Activated CD8-positive, alpha-beta memory T cell treated with anti-CD3 and anti-CD28 coated beads for 4 hours (primary cell): ENCODE data around the gene PDLIM3.
"Not testable (repeated sequence)": the region's sequence is repeated elsewhere in the genome, so short reads cannot be mapped to it uniquely, and the experiment has no call there.

Experiments used
- DNase-seq, 2 donors: peaks; one replicate each; pipeline ENCODE4 v3.0.0-alpha.2; 2020; ENCODE audit warnings: low read depth in 2 of 2

PDLIM3 gene

GRCh38 chr4:185554365-185555126 lies 19.2 kb upstream of the PDLIM3 start:
- DNase-seq: no peak

DNA sequence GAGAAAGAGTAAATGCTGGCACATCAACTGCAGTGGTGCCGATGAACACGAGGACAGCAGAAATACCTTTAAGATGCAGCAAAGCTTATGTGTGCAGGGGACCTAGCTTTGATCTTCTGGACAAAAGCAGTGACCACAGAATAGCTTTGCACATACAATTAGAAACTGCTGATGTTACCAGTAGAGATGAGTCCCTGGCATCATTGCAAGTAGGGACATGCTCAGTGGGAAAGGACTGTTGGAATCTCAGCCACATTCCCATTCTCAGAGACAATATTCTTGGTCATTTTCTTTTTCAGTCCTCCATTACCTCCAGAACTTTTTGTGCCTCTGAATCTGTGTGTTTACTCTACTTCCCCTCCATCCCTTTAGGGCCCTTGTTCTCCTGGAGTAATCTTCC lies 16.9 kb upstream of the PDLIM3 start:
- no peak for DNase-seq

GRCh38 chr4:185550933-185551332 lies 15.6 kb upstream of the PDLIM3 start:
- DNase-seq: no peak

GRCh38 chr4:185549095-185549639 lies 13.9 kb upstream of the PDLIM3 start:
- DNase-seq: no peak

- DNase-seq: no peak
Observed at GRCh38 chr4:185548587-185548986, 13.3 kb upstream of the PDLIM3 start.

GRCh38 chr4:185546335-185546734 lies 11.0 kb upstream of the PDLIM3 start:
- no peak for DNase-seq

DNA sequence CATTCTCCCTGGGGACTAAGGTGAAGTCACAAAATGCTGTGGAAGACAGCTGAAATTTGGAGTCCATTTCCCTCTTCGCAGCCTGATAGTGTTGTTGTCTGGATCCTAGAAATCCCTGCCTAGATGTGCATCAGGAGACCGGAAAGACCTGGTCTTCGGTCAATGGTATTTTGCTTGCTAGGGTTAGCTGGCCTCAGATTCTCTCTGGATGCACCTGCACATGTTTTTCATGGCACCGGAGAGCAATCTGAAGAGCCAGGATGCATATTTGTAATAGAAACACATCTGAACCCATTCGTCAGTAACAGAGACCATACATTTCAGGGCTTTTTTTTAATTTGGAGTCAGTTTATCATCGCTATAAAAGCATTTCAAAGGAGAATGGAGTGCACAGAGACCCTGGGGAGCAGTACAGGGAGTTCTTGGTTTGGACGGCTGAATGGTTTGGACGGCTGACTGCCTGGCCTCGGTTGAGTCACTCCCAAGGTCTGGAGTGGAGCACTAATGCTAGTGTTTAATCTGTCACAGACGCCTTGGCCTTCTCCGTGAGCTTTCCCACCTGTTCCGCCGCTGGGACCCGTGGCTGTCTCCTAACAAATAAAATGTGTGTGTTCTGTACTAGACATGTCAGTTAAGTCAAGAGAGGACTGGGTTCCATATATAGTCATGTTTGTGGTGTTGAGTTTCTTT lies 7.5 kb upstream of the PDLIM3 start:
- no peak for DNase-seq

DNA sequence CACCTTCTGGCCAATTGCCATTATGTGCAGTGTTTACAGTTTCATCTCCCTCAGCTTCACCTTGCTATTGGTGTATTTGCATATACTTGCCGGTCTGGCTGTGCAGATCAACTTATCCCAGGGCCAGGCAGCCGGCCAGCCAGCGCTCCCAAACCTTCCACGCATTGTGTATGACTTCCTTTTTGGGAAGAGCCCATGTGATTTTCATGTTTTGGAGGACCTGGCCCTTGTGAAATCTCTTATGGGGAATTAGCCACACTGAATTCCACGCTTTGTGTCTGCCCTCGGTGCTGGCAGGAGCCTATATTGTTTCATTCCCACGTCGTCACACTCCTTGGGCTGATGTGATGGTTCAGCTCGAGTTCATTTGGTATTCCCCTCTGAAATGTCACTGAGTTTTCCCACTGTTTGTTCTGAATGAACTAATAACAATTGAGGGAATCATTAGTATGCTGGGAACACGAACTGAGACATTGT lies 6.0 kb upstream of the PDLIM3 start:
- DNase-seq: no peak

- no peak for DNase-seq
Observed at GRCh38 chr4:185540487-185541120, 5.3 kb upstream of the PDLIM3 start.

- no peak for DNase-seq
Observed at GRCh38 chr4:185540040-185540439, 4.7 kb upstream of the PDLIM3 start.

GRCh38 chr4:185538806-185539205 lies 3.5 kb upstream of the PDLIM3 start:
- DNase-seq: no peak

GRCh38 chr4:185536411-185536709 lies 1.1 kb upstream of the PDLIM3 start:
- DNase-seq: no peak

DNA sequence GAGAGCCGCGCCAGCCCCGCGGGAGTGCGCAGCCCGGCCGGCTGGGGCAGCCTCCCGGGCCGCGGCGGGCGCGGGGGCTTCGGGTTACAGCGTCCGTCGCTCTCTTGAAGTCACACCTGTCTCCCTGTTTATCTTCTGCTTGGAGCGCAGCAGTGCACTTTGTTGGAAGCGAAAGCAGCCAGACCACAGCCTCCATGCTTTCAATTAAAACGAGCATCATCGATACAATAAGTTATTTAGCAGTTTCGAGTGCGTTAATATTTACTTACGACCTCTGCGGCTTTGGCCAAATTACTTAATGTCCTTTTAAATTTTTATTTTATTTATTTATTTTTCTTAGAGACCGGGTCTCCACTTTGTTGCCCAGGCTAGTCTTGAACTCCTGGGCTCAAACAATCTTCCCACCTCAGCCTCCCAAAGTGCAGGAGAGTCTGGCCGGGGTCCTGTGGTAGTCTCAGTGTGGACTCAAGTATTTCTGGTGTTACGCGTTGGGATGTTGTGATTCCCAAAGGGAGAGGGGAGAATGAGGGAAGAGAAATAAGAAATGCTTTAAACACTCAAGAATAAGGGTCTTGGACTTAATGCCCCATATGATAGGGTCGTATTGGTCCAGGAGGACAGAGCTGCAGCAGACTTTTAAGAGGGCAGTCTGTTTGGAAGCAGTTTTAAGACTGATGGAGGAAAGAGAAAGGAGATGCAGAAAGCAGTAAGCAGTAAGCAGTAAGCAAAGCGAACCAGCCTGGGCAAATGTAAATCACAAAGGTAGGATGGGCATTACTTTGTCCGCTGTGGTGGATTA lies 504 bp upstream of the PDLIM3 start:
- no peak for DNase-seq

DNA sequence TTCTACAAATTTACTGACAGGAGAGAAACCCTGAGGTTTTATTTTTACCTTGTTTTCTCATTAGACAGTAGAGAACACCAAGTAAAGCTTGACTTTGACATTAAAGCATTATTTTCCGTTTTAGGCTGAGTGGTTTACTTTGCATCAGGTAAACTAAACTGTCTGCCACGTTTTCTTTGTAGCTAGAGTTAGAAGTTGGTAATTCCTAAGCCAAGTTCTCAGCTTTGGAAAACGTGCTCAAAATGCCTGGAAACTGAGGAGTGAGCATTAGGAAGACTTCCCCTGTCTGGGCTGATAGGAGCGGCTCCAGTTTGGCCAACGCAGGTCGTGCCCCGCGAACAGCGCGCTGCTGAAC lies 819 bp downstream of the PDLIM3 start:
- DNase-seq: no peak

GRCh38 chr4:185532795-185533324 lies 2.4 kb downstream of the PDLIM3 start:
- DNase-seq: no peak

- DNase-seq: no peak
Observed at GRCh38 chr4:185532293-185532692, 3.0 kb downstream of the PDLIM3 start.

DNA sequence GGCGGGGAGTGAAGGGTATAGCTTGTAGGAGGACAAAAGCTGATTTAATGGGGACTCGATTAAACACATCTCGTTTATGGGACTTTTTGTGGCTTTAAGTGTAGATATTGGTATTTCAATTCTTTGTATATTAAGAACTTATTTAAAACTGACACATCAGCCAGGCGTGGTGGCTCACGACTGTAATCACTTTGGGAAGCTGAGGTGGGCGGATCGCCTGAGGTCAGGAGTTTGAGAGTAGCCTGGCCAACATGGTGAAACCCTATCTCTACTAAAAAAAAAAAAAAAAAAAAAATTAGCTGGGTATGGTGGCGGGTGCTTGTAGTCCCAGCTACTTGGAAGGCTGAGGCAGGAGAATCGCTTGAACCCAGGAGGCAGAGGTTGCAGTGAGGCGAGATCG lies 3.7 kb downstream of the PDLIM3 start:
- not testable (repeated sequence) for DNase-seq

GRCh38 chr4:185529413-185529812 lies 5.9 kb downstream of the PDLIM3 start:
- no peak for DNase-seq

GRCh38 chr4:185524888-185525863 lies 10.1 kb downstream of the PDLIM3 start:
- no peak for DNase-seq

GRCh38 chr4:185523862-185524261 lies 11.4 kb downstream of the PDLIM3 start:
- no peak for DNase-seq

DNA sequence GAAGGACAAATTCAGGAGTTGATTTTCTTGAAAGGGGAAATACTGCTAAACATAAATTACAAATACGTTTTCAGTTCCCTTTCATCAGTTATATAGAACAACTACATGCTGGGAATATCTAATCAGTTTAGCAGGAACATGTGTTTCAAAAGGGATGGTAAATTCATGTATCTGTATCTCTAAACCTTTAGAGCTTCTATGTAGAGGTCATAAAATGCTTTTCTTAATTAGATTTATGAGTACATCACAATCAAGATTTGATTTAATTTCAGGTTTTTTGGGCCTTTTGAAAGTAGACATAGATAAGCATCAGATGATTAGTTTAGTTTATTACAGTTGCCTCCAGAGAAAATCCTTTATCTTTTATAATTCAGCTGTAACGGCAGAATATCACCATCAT lies 12.9 kb downstream of the PDLIM3 start:
- no peak for DNase-seq
